Loucy (cell line): ENCODE data around the gene NCOA6.

Source experiments
- H2AFZ ChIP-seq: fragments of 200-600 bp; sonication (generic); 2 replicates; pipeline ENCODE4 v1.6.0; 2016; ENCODE audit warnings: antibody characterized with exemption, mild to moderate bottlenecking, low read length, moderate library complexity
- H3F3A ChIP-seq: fragments of 200-600 bp; 2 replicates; pipeline ENCODE4 v1.6.0; 2016; ENCODE audit warnings: antibody characterized with exemption, low read depth, mild to moderate bottlenecking
- H3K27me3 ChIP-seq: fragments of 200-600 bp; sonication (generic); 2 replicates; pipeline ENCODE4 v1.6.1; 2014; ENCODE audit warnings: low read length, mild to moderate bottlenecking; ENCODE audit not compliant: insufficient read depth, poor library complexity, severe bottlenecking
- H3K36me3 ChIP-seq: fragments of 200-600 bp; sonication (generic); 2 replicates; pipeline ENCODE4 v1.6.1; 2016; ENCODE audit warnings: low read length; ENCODE audit not compliant: insufficient read depth
- H3K4me1 ChIP-seq: fragments of 200-600 bp; sonication (generic); 2 replicates; pipeline ENCODE4 v1.5.1; 2014; ENCODE audit warnings: low read length, mild to moderate bottlenecking; ENCODE audit not compliant: insufficient read depth, poor library complexity, severe bottlenecking
- H3K4me2 ChIP-seq: fragments of 200-600 bp; sonication (generic); 2 replicates; pipeline ENCODE4 v1.6.0; 2014; ENCODE audit warnings: antibody characterized with exemption, low read length, low read depth, mild to moderate bottlenecking; ENCODE audit not compliant: poor library complexity, severe bottlenecking
- H3K4me3 ChIP-seq: fragments of 200-600 bp; sonication (generic); 2 replicates; pipeline ENCODE4 v1.5.1; 2014; ENCODE audit warnings: low read length, mild to moderate bottlenecking, mixed read lengths; ENCODE audit not compliant: poor library complexity, severe bottlenecking
- H3K79me2 ChIP-seq: fragments of 200-600 bp; sonication (generic); 2 replicates; pipeline ENCODE4 v1.6.1; 2014; ENCODE audit warnings: low read length; ENCODE audit not compliant: insufficient read depth
- H3K9ac ChIP-seq: fragments of 200-600 bp; sonication (generic); 2 replicates; pipeline ENCODE4 v1.6.0; 2014; ENCODE audit warnings: mild to moderate bottlenecking, low read depth, low read length, moderate library complexity; ENCODE audit not compliant: poor library complexity, severe bottlenecking
- H3K9me2 ChIP-seq: fragments of 200-600 bp; sonication (generic); replicated peaks from 2 replicates; pipeline ENCODE4 v1.6.1; 2016; ENCODE audit warnings: low read depth, low read length, mixed read lengths
- H3K9me3 ChIP-seq: fragments of 200-600 bp; sonication (generic); 2 replicates; pipeline ENCODE4 v1.6.1; 2014; ENCODE audit warnings: mild to moderate bottlenecking, antibody characterized with exemption, low read length, low read depth; ENCODE audit not compliant: insufficient read depth
- H4K20me1 ChIP-seq: fragments of 200-600 bp; sonication (generic); 2 replicates; pipeline ENCODE4 v1.6.0; 2014; ENCODE audit warnings: antibody characterized with exemption, low read length, mild to moderate bottlenecking; ENCODE audit not compliant: insufficient read depth, poor library complexity, severe bottlenecking
- CTCF ChIP-seq: fragments of 200-600 bp; sonication (generic); conservative IDR thresholded peaks from 2 replicates; pipeline ENCODE4 v1.5.1; 2014; ENCODE audit warnings: mild to moderate bottlenecking, antibody characterized with exemption, low read length
- EZH2phosphoT487 ChIP-seq: fragments of 200-600 bp; IDR thresholded peaks from 2 replicates; pipeline ENCODE4 v1.6.1; 2018; ENCODE audit warnings: antibody characterized with exemption, mild to moderate bottlenecking, moderate library complexity, borderline replicate concordance

The NCOA6 gene

GRCh38 chr20:34762031-34762555, 63.4 kb downstream of the NCOA6 start:
- peaks cover 64% of the 10 kb centered on the region; the same call in 1 of the 2 replicates for H3K36me3 ChIP-seq

DNA sequence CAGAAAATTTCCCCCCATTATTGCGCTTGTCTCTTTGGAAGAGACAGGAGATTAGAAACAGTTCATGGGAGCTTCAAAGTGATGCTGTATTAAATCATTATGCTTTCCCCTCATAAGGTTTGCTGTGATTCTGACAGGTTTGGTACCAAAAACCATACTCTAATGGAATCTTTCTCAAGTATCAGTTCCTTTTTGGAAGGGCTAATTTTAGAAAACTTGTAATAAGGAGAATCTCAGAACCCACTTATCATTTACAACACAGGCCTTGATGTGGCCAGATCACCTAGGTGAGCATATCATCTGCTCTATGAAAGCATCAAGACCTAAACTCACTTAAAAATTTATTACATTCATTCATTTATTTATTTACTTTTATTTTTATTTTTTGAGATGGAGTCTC, 70.1 kb downstream of the NCOA6 start:
- H3K79me2 ChIP-seq: no peaks in the 10 kb centered on the region
- H3K4me1 ChIP-seq: no peaks in the 10 kb centered on the region
- no peaks in the 10 kb centered on the region for H3K9me3 ChIP-seq
- H4K20me1 ChIP-seq: no peaks in the 10 kb centered on the region
- H3K9me2 ChIP-seq: no peaks in the 10 kb centered on the region
- no peak overlapping the region for H3K9ac ChIP-seq
- H3K4me2 ChIP-seq: no peak overlapping the region
- TF ChIP-seq EZH2phosphoT487 (no peak), CTCF (no peak)
- no peak overlapping the region for H2AFZ ChIP-seq
- peaks cover 63% of the 10 kb centered on the region; the same call in 1 of the 2 replicates for H3K36me3 ChIP-seq
- H3F3A ChIP-seq: no peaks in the 10 kb centered on the region
- no peak overlapping the region for H3K4me3 ChIP-seq
- no peaks in the 10 kb centered on the region for H3K27me3 ChIP-seq

More at GRCh38 chr20:34762031-34762555, 63.4 kb downstream of the NCOA6 start:
- Histone ChIP-seq H3K79me2 (no peaks in the 10 kb centered on the region), H3K4me2 (no peak overlapping the region), H3K9me2 (no peaks in the 10 kb centered on the region), H3K27me3 (no peaks in the 10 kb centered on the region), H3K9me3 (no peaks in the 10 kb centered on the region), H2AFZ (no peak overlapping the region), H3K4me3 (no peak overlapping the region), H4K20me1 (no peaks in the 10 kb centered on the region), H3F3A (no peaks in the 10 kb centered on the region), H3K4me1 (no peaks in the 10 kb centered on the region), H3K9ac (no peak overlapping the region)
- no peak for TF ChIP-seq CTCF
- no peak for TF ChIP-seq EZH2phosphoT487

GRCh38 chr20:34754611-34755010, 70.8 kb downstream of the NCOA6 start:
- no peak overlapping the region for H3K9ac ChIP-seq
- H3K36me3 ChIP-seq: peaks cover 68% of the 10 kb centered on the region; the same call in 1 of the 2 replicates
- no peaks in the 10 kb centered on the region for H3K79me2 ChIP-seq
- H3K27me3 ChIP-seq: no peaks in the 10 kb centered on the region
- H3K4me2 ChIP-seq: no peak overlapping the region
- TF ChIP-seq CTCF (no peak), EZH2phosphoT487 (no peak)
- H2AFZ ChIP-seq: no peak overlapping the region
- no peaks in the 10 kb centered on the region for H3K9me3 ChIP-seq
- H3K4me1 ChIP-seq: no peaks in the 10 kb centered on the region
- H3K4me3 ChIP-seq: no peak overlapping the region
- H3K9me2 ChIP-seq: no peaks in the 10 kb centered on the region
- H4K20me1 ChIP-seq: no peaks in the 10 kb centered on the region
- H3F3A ChIP-seq: no peaks in the 10 kb centered on the region
